Kidney glomerular epithelial cell (primary cell): ENCODE results near the gene LRCOL1.

Experiments used
- DNase-seq: peaks from one replicate; lab custom pipeline; 2025; lab: John Stamatoyannopoulos, UW

Gene LRCOL1

GRCh38 chr12:132563911-132564310, 46.5 kb downstream of the LRCOL1 start:
- no peak for DNase-seq

GRCh38 chr12:132562489-132563021, 47.8 kb downstream of the LRCOL1 start:
- DNase-seq, result no peak

- peak; percentile 6 for DNase-seq
Measured at GRCh38 chr12:132561427-132562156, 48.8 kb downstream of the LRCOL1 start.

- DNase-seq, result peak; percentile 24
Measured at GRCh38 chr12:132560614-132561426, 49.6 kb downstream of the LRCOL1 start.

- peak; percentile 6 for DNase-seq
Measured at GRCh38 chr12:132560364-132560613, 50.1 kb downstream of the LRCOL1 start.

- peak; percentile 10 for DNase-seq
Measured at GRCh38 chr12:132559652-132560363, 50.6 kb downstream of the LRCOL1 start.

- peak; percentile 63 for DNase-seq
Measured at GRCh38 chr12:132558861-132559623, 51.3 kb downstream of the LRCOL1 start.

GRCh38 chr12:132558042-132558856, 52.1 kb downstream of the LRCOL1 start:
- DNase-seq, result no peak

GRCh38 chr12:132557291-132558015, 52.9 kb downstream of the LRCOL1 start:
- no peak for DNase-seq

GRCh38 chr12:132556801-132557200, 53.6 kb downstream of the LRCOL1 start:
- DNase-seq, result no peak

- DNase-seq, result no peak
Measured at GRCh38 chr12:132556216-132556615, 54.2 kb downstream of the LRCOL1 start.

- DNase-seq, result no peak
Measured at GRCh38 chr12:132555686-132556085, 54.7 kb downstream of the LRCOL1 start.

GRCh38 chr12:132554845-132555630, 55.3 kb downstream of the LRCOL1 start:
- DNase-seq, result no peak
